HCT116 (cell line): ENCODE results near the gene LRCH4. TPM values are rescaled to one million over a fixed set of nuclear protein-coding genes. Genes with fewer than 3 reads are reported as not detected.

ENCODE experiments used
- ATAC-seq: fragments of 200-7000 bp; cut with Tn5 transposase; 2 replicates; pipeline ENCODE4 v1.9.1; 2020; ENCODE audit warnings: mild to moderate bottlenecking, moderate library complexity
- BruUV-seq: library from RNA; stranded (reverse); fragments of 400-500 nt; replicated peaks from 2 replicates; lab custom pipeline; 2021; lab: Mats Ljungman, UMichigan
- CTCF ChIA-PET: fragments of 300-600 bp; sonication (Branson Sonifier 250); formaldehyde crosslinking; loops from one replicate; lab custom pipeline; 2021; ENCODE audit warnings: antibody characterized with exemption; lab: Charles Lee
- POLR2A ChIA-PET: fragments of 300-600, 350-600 bp; sonication (Branson Sonifier 250); formaldehyde crosslinking; loops from one replicate; lab custom pipeline; 2021; ENCODE audit warnings: antibody characterized with exemption; lab: Charles Lee
- RAD21 ChIA-PET, 2 experiments: fragments of 300-600 bp; sonication (Branson Sonifier 250); formaldehyde crosslinking; loops; one replicate each; lab custom pipeline; 2023; ENCODE audit warnings: low total read pairs in 2 of 2; ENCODE audit not compliant: uncharacterized antibody in 2 of 2, unreplicated experiment in 2 of 2, low non-redundant PET in 1 of 2; lab: Charles Lee
- DNase-seq: peaks from one replicate; pipeline ENCODE4 v3.0.0-alpha.2; 2010; ENCODE audit warnings: low read depth, low spot score
- H2AFZ ChIP-seq: fragments of 200-600 bp; shearing (Covaris generic), sonication (generic); 2 replicates; pipeline ENCODE4 v1.6.1; 2017; ENCODE audit warnings: low read depth, mixed run types, mixed read lengths, antibody characterized with exemption, low read length; ENCODE audit not compliant: poor library complexity, severe bottlenecking
- H3K27ac ChIP-seq: 2 replicates; pipeline ENCODE4 v1.5.1; 2012; ENCODE audit warnings: low read depth, low read length
- H3K27me3 ChIP-seq: fragments of 200-600 bp; sonication (generic); 2 replicates; pipeline ENCODE4 v1.6.1; 2016; ENCODE audit warnings: mixed run types, low read length, mixed read lengths; ENCODE audit not compliant: insufficient read depth
- H3K36me3 ChIP-seq, 2 experiments: fragments of 200-500 bp in 1 of 2; fragments of 200-600 bp in 1 of 2; sonication (Bioruptor generic) in 1 of 2; sonication (generic) in 1 of 2; 2 replicates each; pipeline versions ENCODE4 v1.5.1 to v1.6.1; 2014 to 2016; ENCODE audit warnings: low read length in 2 of 2, inconsistent platforms in 1 of 2, mixed read lengths in 1 of 2, mixed run types in 1 of 2; ENCODE audit not compliant: insufficient read depth in 2 of 2, control insufficient read depth in 1 of 2
- H3K4me1 ChIP-seq, 2 experiments: fragments of 200-600 bp in 1 of 2; sonication (generic) in 1 of 2; 2 replicates each; pipeline versions ENCODE4 v1.5.1 to v1.6.1; 2012 to 2017; ENCODE audit warnings: low read length in 2 of 2, inconsistent platforms in 1 of 2, mild to moderate bottlenecking in 1 of 2, mixed read lengths in 1 of 2, mixed run types in 1 of 2, moderate library complexity in 1 of 2; ENCODE audit not compliant: insufficient read depth in 2 of 2, control insufficient read depth in 1 of 2
- H3K4me2 ChIP-seq: fragments of 200-600 bp; sonication (generic); 2 replicates; pipeline ENCODE4 v1.6.1; 2017; ENCODE audit warnings: mixed run types, low read length, mixed read lengths
- H3K4me3 ChIP-seq, 2 experiments: fragments of 200-600 bp in 1 of 2; sonication (generic) in 1 of 2; replicated peaks in 1 of 2; 2 replicates each; pipeline ENCODE4 v1.5.1; 2011 to 2016; ENCODE audit warnings: low read length in 2 of 2, control low read depth in 1 of 2, low read depth in 1 of 2, mild to moderate bottlenecking in 1 of 2, mixed read lengths in 1 of 2, mixed run types in 1 of 2
- H3K79me2 ChIP-seq: fragments of 200-600 bp; sonication (generic); 2 replicates; pipeline ENCODE4 v1.6.1; 2017; ENCODE audit warnings: mild to moderate bottlenecking, mixed run types, low read length, moderate library complexity, mixed read lengths; ENCODE audit not compliant: insufficient read depth
- H3K9ac ChIP-seq: fragments of 200-600 bp; sonication (generic); 2 replicates; pipeline ENCODE4 v1.6.1; 2016; ENCODE audit warnings: low read length, mixed read lengths
- H3K9me2 ChIP-seq: fragments of 200-600 bp; sonication (generic), shearing (Covaris generic); 2 replicates; pipeline ENCODE4 v1.6.1; 2017; ENCODE audit warnings: mixed run types, mild to moderate bottlenecking, moderate library complexity; ENCODE audit not compliant: insufficient read depth
- H3K9me3 ChIP-seq, 2 experiments: fragments of 200-500 bp in 1 of 2; fragments of 200-600 bp in 1 of 2; sonication (Bioruptor generic) in 1 of 2; sonication (generic) in 1 of 2; 2 replicates each; pipeline ENCODE4 v1.6.1; 2014 to 2017; ENCODE audit warnings: low read length in 2 of 2, mixed read lengths in 2 of 2, inconsistent platforms in 1 of 2, low read depth in 1 of 2, mild to moderate bottlenecking in 1 of 2, mixed run types in 1 of 2, moderate library complexity in 1 of 2; ENCODE audit not compliant: control insufficient read depth in 1 of 2, insufficient read depth in 1 of 2
- H4K20me1 ChIP-seq: fragments of 200-600 bp; sonication (generic), shearing (Covaris generic); 2 replicates; pipeline ENCODE4 v1.6.1; 2017; ENCODE audit warnings: mixed run types, mild to moderate bottlenecking, moderate library complexity; ENCODE audit not compliant: insufficient read depth
- CBX3 ChIP-seq: IDR thresholded peaks from 2 replicates; pipeline ENCODE4 v1.6.1; 2012; ENCODE audit warnings: low read depth
- CEBPB ChIP-seq: IDR thresholded peaks from 2 replicates; pipeline ENCODE4 v1.6.1; 2012; ENCODE audit warnings: low read depth
- ELF1 ChIP-seq: IDR thresholded peaks from 2 replicates; pipeline ENCODE4 v1.6.1; 2012; ENCODE audit warnings: low read depth, borderline replicate concordance
- EZH2 ChIP-seq: fragments of 200-600 bp; sonication (generic); IDR thresholded peaks from 2 replicates; pipeline ENCODE4 v1.6.1; 2017; ENCODE audit warnings: antibody characterized with exemption, mixed run types
- EZH2phosphoT487 ChIP-seq: fragments of 200-600 bp; IDR thresholded peaks from 2 replicates; pipeline ENCODE4 v1.6.1; 2018; ENCODE audit warnings: antibody characterized with exemption, borderline replicate concordance
- FOSL1 ChIP-seq: IDR thresholded peaks from 2 replicates; pipeline ENCODE4 v1.6.1; 2012; ENCODE audit warnings: low read depth
- JUND ChIP-seq: IDR thresholded peaks from 2 replicates; pipeline ENCODE4 v1.6.1; 2012
- POLR2A ChIP-seq: IDR thresholded peaks from 2 replicates; pipeline ENCODE4 v1.7.0; 2011; ENCODE audit warnings: borderline replicate concordance; ENCODE audit not compliant: insufficient read depth, insufficient read length; ENCODE audit errors: extremely low read depth
- RAD21 ChIP-seq: IDR thresholded peaks from 2 replicates; pipeline ENCODE4 v1.6.1; 2012; ENCODE audit warnings: low read depth, mild to moderate bottlenecking
- SIN3A ChIP-seq: IDR thresholded peaks from 2 replicates; pipeline ENCODE4 v1.6.1; 2012; ENCODE audit warnings: low read depth
- SRF ChIP-seq: IDR thresholded peaks from 2 replicates; pipeline ENCODE4 v1.6.1; 2012; ENCODE audit warnings: low read depth
- YY1 ChIP-seq: IDR thresholded peaks from 2 replicates; pipeline ENCODE4 v1.6.1; 2011; ENCODE audit warnings: low read length, low read depth, moderate library complexity, mild to moderate bottlenecking; ENCODE audit not compliant: insufficient replicate concordance; ENCODE audit errors: extremely low read depth
- ZFX ChIP-seq: fragments of 450-650 bp; IDR thresholded peaks from 2 replicates; pipeline ENCODE4 v1.6.1; 2017
- ZNF274 ChIP-seq: fragments of 200-500 bp; sonication (Bioruptor generic); IDR thresholded peaks from 2 replicates; pipeline ENCODE4 v1.6.1; 2014; ENCODE audit warnings: mild to moderate bottlenecking, low read depth, low read length, inconsistent platforms
- intact Hi-C: fragments of 100-400 bp; cut with micrococcal nuclease; formaldehyde crosslinking; loops from 2 replicates; pipeline ENCODE4 v1.10.0; 2022
- total RNA-seq: library from RNA; stranded (reverse); gene quantifications from one replicate; pipeline ENCODE4 v1.2.1, GENCODE V29; 2021; ENCODE audit not compliant: unreplicated experiment
- TF ChIP-seq, protein P1 (sequence below): IDR thresholded peaks from 2 replicates; pipeline ENCODE4 v1.6.1; 2012
- TF ChIP-seq, protein P2 (sequence below): IDR thresholded peaks from 2 replicates; pipeline ENCODE4 v1.6.1; 2012
- TF ChIP-seq, protein P3 (sequence below), 3 experiments: fragments of 200-600 bp in 1 of 3; sonication (generic) in 1 of 3; IDR thresholded peaks in 2 of 3; conservative IDR thresholded peaks in 1 of 3; 2 replicates each; pipeline ENCODE4 v1.5.1; 2012 to 2017; ENCODE audit warnings: low read depth in 2 of 3, low read length in 2 of 3, antibody characterized with exemption in 1 of 3, borderline replicate concordance in 1 of 3, control low read depth in 1 of 3, mild to moderate bottlenecking in 1 of 3, mixed read lengths in 1 of 3, mixed run types in 1 of 3, moderate library complexity in 1 of 3; ENCODE audit not compliant: insufficient read depth in 1 of 3

The LRCH4 gene
- total RNA-seq, 1 experiment from 2014 or later: 47.9 TPM

DNA sequence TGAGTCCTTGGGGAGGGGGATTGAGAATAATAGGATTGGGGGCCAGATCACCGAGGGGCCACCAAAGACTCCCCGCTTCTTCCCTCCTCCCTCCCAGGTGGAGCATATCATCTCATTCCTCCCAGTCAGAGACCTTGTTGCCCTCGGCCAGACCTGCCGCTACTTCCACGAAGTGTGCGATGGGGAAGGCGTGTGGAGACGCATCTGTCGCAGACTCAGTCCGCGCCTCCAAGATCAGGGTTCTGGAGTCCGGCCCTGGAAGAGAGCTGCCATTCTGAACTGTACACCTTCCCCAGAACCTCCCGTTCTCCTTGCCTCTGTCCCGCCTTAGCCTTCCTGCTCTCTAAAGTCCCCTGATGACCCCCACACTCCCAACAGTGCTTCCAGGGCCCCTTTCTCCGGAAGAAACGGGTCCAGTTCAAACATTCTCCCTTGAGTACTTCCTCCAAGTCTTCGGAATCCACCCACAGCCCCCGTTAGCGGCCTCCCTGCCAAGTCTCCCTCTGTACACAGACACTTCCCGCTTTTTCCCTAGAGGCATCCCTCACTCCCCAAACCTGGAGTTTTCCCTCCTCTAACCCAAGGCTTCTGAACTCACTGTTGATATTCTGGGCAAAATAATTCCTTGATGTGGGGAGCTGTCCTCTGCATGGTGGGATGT lies 4.3 kb upstream of the LRCH4 start:
- Histone ChIP-seq H2AFZ (no peak overlapping the region), H3K9me3 (no peaks in the 10 kb centered on the region), H4K20me1 (no peaks in the 10 kb centered on the region), H3K27ac (no peak overlapping the region), H3K4me3 (no peak overlapping the region), H3K79me2 (peaks cover 2% of the 10 kb centered on the region; the same call in 1 of the 2 replicates), H3K9me2 (no peaks in the 10 kb centered on the region), H3K4me1 (peaks cover 0 to 6% of the 10 kb centered on the region in 2 experiments; a peak in 3 of 4 replicates), H3K4me2 (no peak overlapping the region), H3K36me3 (no peaks in the 10 kb centered on the region), H3K9ac (no peak overlapping the region), H3K27me3 (no peaks in the 10 kb centered on the region)
- ChIA-PET RAD21 (no interaction called here), POLR2A (no interaction called here), CTCF (no interaction called here)
- DNase-seq (no peak), ATAC-seq (no peak)
- BruUV-seq: no TSS peak
- intact Hi-C loops: no loop called here
- no peak for TF ChIP-seq POLR2A
- no peak for TF ChIP-seq JUND
- TF ChIP-seq, protein P1, sequence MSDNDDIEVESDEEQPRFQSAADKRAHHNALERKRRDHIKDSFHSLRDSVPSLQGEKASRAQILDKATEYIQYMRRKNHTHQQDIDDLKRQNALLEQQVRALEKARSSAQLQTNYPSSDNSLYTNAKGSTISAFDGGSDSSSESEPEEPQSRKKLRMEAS: no peak

DNA sequence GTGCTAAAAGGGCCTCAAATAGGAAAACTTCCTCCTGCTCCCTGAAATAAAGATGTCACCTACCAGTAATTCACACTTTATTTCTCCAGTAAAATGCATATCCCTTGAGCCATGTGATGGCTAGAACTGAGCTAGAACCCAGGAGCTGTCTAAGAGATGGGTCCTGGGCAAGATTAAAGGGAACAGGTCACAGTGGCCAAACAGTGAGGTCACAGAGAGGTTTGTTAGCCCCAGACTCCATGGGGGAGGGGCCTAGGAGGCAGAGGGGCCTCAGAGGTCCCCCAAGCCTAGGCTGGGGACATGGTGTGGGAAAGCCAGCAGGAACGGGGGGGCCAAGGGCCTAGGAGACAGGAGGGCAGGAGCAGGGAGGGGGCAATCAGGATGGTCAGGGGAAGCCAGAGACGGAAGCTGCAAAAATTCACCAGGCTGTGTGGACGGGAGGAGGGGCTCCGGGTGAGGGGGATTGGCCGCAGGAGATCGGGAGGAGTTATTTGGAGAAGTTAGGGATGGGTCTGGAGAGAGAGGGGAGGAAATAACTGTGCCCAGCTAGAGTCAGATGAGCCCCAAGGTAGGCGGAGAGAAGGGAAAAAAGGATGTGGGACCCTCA lies 3.5 kb upstream of the LRCH4 start:
- CTCF ChIA-PET: interaction anchor here (0.8 to 1.4 kb wide), 8 partner anchors 8 to 124 kb away, joined by 3 to 5 read pairs (median 4); partner anchors contain the start of gene POP7
- H3K36me3 ChIP-seq: no peaks in the 10 kb centered on the region
- H4K20me1 ChIP-seq: no peaks in the 10 kb centered on the region
- POLR2A ChIA-PET: no interaction called here
- H3K9me3 ChIP-seq: no peaks in the 10 kb centered on the region
- no peak overlapping the region for H3K9ac ChIP-seq
- DNase-seq (no peak), ATAC-seq (no peak)
- peaks cover 2 to 14% of the 10 kb centered on the region in 2 experiments; a peak in 3 of 4 replicates for H3K4me1 ChIP-seq
- H3K4me3 ChIP-seq: no peak overlapping the region
- RAD21 ChIA-PET: no interaction called here
- H3K27ac ChIP-seq: no peak overlapping the region
- no TSS peak for BruUV-seq
- no peaks in the 10 kb centered on the region for H3K27me3 ChIP-seq
- TF ChIP-seq ZNF274: no peak
- no peak for TF ChIP-seq FOSL1
- TF ChIP-seq CBX3: no peak
- TF ChIP-seq CEBPB: no peak
- TF ChIP-seq RAD21: no peak
- no peak for TF ChIP-seq EZH2phosphoT487
- no peak for TF ChIP-seq EZH2
- TF ChIP-seq YY1: no peak
- TF ChIP-seq SRF: no peak
- TF ChIP-seq SIN3A: no peak
- no peak for TF ChIP-seq ELF1
- TF ChIP-seq, protein P1: no peak
- TF ChIP-seq, protein P2, sequence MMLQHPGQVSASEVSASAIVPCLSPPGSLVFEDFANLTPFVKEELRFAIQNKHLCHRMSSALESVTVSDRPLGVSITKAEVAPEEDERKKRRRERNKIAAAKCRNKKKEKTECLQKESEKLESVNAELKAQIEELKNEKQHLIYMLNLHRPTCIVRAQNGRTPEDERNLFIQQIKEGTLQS: no peak
- TF ChIP-seq, protein P3, sequence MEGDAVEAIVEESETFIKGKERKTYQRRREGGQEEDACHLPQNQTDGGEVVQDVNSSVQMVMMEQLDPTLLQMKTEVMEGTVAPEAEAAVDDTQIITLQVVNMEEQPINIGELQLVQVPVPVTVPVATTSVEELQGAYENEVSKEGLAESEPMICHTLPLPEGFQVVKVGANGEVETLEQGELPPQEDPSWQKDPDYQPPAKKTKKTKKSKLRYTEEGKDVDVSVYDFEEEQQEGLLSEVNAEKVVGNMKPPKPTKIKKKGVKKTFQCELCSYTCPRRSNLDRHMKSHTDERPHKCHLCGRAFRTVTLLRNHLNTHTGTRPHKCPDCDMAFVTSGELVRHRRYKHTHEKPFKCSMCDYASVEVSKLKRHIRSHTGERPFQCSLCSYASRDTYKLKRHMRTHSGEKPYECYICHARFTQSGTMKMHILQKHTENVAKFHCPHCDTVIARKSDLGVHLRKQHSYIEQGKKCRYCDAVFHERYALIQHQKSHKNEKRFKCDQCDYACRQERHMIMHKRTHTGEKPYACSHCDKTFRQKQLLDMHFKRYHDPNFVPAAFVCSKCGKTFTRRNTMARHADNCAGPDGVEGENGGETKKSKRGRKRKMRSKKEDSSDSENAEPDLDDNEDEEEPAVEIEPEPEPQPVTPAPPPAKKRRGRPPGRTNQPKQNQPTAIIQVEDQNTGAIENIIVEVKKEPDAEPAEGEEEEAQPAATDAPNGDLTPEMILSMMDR (IDR thresholded peaks at IDR 0.05 in 2 of 3, conservative IDR thresholded peaks at IDR 0.05 in 1 of 3; ENCODE audit: borderline replicate concordance in 1 of 3, insufficient read depth in 1 of 3, low read depth in 2 of 3, low read length in 2 of 3): no peak
- TF ChIP-seq ZFX: no peak
- intact Hi-C loops: no loop called here
- peaks cover 10% of the 10 kb centered on the region; the same call in 1 of the 2 replicates for H3K79me2 ChIP-seq
- no peaks in the 10 kb centered on the region for H3K9me2 ChIP-seq
- no peak overlapping the region for H2AFZ ChIP-seq
- H3K4me2 ChIP-seq: no peak overlapping the region
